NCI-H82 treated with DMSO at 0.1 percent for 48 hours (cell line): Measurements from ENCODE around the gene IQCE.

Source experiments
- DNase-seq: peaks from one replicate; lab custom pipeline; 2025; ENCODE audit not compliant: unreplicated experiment; lab: John Stamatoyannopoulos, UW

IQCE gene

GRCh38 chr7:2613098-2613930 is 54.5 kb downstream of the IQCE start:
- DNase-seq, result no peak

GRCh38 chr7:2613931-2614600 is 55.3 kb downstream of the IQCE start:
- no peak for DNase-seq

- no peak for DNase-seq
Measured at GRCh38 chr7:2614631-2615330, 56.0 kb downstream of the IQCE start.

- DNase-seq, result no peak
Measured at GRCh38 chr7:2616387-2617324, 57.9 kb downstream of the IQCE start.

- no peak for DNase-seq
Measured at GRCh38 chr7:2617325-2617905, 58.6 kb downstream of the IQCE start.

GRCh38 chr7:2619116-2619515 is 60.3 kb downstream of the IQCE start:
- no peak for DNase-seq

GRCh38 chr7:2621061-2621828 is 62.5 kb downstream of the IQCE start:
- peak; percentile 52 for DNase-seq

GRCh38 chr7:2621948-2622640 is 63.3 kb downstream of the IQCE start:
- peak; percentile 68 for DNase-seq

GRCh38 chr7:2622869-2623697 is 64.3 kb downstream of the IQCE start:
- no peak for DNase-seq

- no peak for DNase-seq
Measured at GRCh38 chr7:2623698-2624014, 64.9 kb downstream of the IQCE start.

GRCh38 chr7:2624293-2624886 is 65.6 kb downstream of the IQCE start:
- DNase-seq, result no peak

GRCh38 chr7:2626498-2627117 is 67.8 kb downstream of the IQCE start:
- no peak for DNase-seq

GRCh38 chr7:2627258-2628129 is 68.7 kb downstream of the IQCE start:
- no peak for DNase-seq

- DNase-seq, result no peak
Measured at GRCh38 chr7:2628130-2628482, 69.3 kb downstream of the IQCE start.

GRCh38 chr7:2628891-2629290 is 70.1 kb downstream of the IQCE start:
- DNase-seq, result no peak

- DNase-seq, result no peak
Measured at GRCh38 chr7:2629746-2630681, 71.2 kb downstream of the IQCE start.
